Placental epithelial cell (primary cell): ENCODE results near the gene ZMYM3. TPM values are rescaled to one million over a fixed set of nuclear protein-coding genes. Genes with fewer than 3 reads are reported as not detected.

Experiments
- total RNA-seq: library from RNA; depleted of rRNA; stranded (reverse); fragments of >200 nt; gene quantifications from 2 replicates; pipeline ENCODE4 v1.2.3, GENCODE V29; 2012

ZMYM3 gene
- total RNA-seq = 18.1 and 28.5 TPM in 2 replicates

GRCh38 chrX:71254092-71254963 is at the start of gene ZMYM3:
Gene ZMYM3, minus strand, starts transcription at chrX:71254140. Its CDS starts 885 bp downstream, at chrX:71253255.

GRCh38 chrX:71301195-71301924 is 47.4 kb upstream of the ZMYM3 start, which contains the start of gene ITGB1BP2:
Gene ITGB1BP2, plus strand, starts transcription at chrX:71301750. Its CDS starts 57 bp downstream, at chrX:71301807.

GRCh38 chrX:71283403-71284143 is 29.6 kb upstream of the ZMYM3 start, which contains the start of gene NONO:
Gene NONO, plus strand, starts transcription at chrX:71283635. Its CDS starts 7,003 bp downstream, at chrX:71290638.

GRCh38 chrX:71222929-71223328 is 31.0 kb downstream of the ZMYM3 start, which contains the start of gene GJB1:
Gene GJB1, plus strand, starts transcription at chrX:71223224. Its CDS starts 484 bp downstream, at chrX:71223708.

Other genes with a start within 250 kb of the ZMYM3 start
- gene SNX12, start 185.8 kb downstream of the ZMYM3 start, total RNA-seq = 81.3 and 95.1 TPM in 2 replicates
- gene FOXO4, start 158.3 kb downstream of the ZMYM3 start, total RNA-seq = 13.7 and 18.7 TPM in 2 replicates
- gene CXorf65, start 147.4 kb downstream of the ZMYM3 start, total RNA-seq = not detected in 2 replicates
- not detected in 2 replicates for gene IL2RG, start 142.6 kb downstream of the ZMYM3 start, total RNA-seq
- 34.7 and 49.1 TPM in 2 replicates for gene MED12, start 135.5 kb downstream of the ZMYM3 start, total RNA-seq
- gene NLGN3, start 109.3 kb downstream of the ZMYM3 start, total RNA-seq = 0.33 and 0.79 TPM in 2 replicates
- gene GJB1, start 30.9 kb downstream of the ZMYM3 start, total RNA-seq = not detected in 2 replicates
- 382 and 528 TPM in 2 replicates for gene NONO, start 29.5 kb upstream of the ZMYM3 start, total RNA-seq
- 0.98 and 3.1 TPM in 2 replicates for gene ITGB1BP2, start 47.6 kb upstream of the ZMYM3 start, total RNA-seq
- 17.1 and 38.9 TPM in 2 replicates for gene TAF1, start 112.2 kb upstream of the ZMYM3 start, total RNA-seq